GM21528 (cell line): ENCODE data around the gene FADS1.

Experiments
- ATAC-seq: cut with Tn5 transposase; IDR thresholded peaks from one replicate; pipeline ENCODE4 v1.9.1; 2021; ENCODE audit warnings: mild to moderate bottlenecking, moderate library complexity; ENCODE audit not compliant: unreplicated experiment, low FRiP score

FADS1 gene

GRCh38 chr11:61766353-61766841 is 50.4 kb downstream of the FADS1 start:
- no peak for ATAC-seq

GRCh38 chr11:61765550-61766253 is 51.1 kb downstream of the FADS1 start:
- ATAC-seq, result no peak

- no peak for ATAC-seq
Observed at GRCh38 chr11:61764606-61765260, 52.1 kb downstream of the FADS1 start.

- ATAC-seq, result no peak
Observed at GRCh38 chr11:61763930-61764605, 52.7 kb downstream of the FADS1 start.

- ATAC-seq, result no peak
Observed at GRCh38 chr11:61762798-61763197, 54.0 kb downstream of the FADS1 start.

GRCh38 chr11:61762223-61762615 is 54.6 kb downstream of the FADS1 start:
- ATAC-seq, result no peak

GRCh38 chr11:61761440-61762222 is 55.2 kb downstream of the FADS1 start:
- no peak for ATAC-seq

- no peak for ATAC-seq
Observed at GRCh38 chr11:61760946-61761345, 55.9 kb downstream of the FADS1 start.

GRCh38 chr11:61757213-61757862 is 59.5 kb downstream of the FADS1 start:
- no peak for ATAC-seq

GRCh38 chr11:61756452-61757212 is 60.2 kb downstream of the FADS1 start:
- ATAC-seq, result no peak

GRCh38 chr11:61756147-61756451 is 60.7 kb downstream of the FADS1 start:
- no peak for ATAC-seq

- ATAC-seq, result no peak
Observed at GRCh38 chr11:61754534-61755482, 62.0 kb downstream of the FADS1 start.

GRCh38 chr11:61753672-61754071 is 63.1 kb downstream of the FADS1 start:
- ATAC-seq, result no peak

GRCh38 chr11:61752925-61753521 is 63.8 kb downstream of the FADS1 start:
- no peak for ATAC-seq

GRCh38 chr11:61752117-61752924 is 64.5 kb downstream of the FADS1 start, which contains the start of gene MYRF:
Gene MYRF, plus strand, starts transcription at chr11:61752636. Its CDS starts 109 bp downstream, at chr11:61752745.
- no peak for ATAC-seq

GRCh38 chr11:61751384-61751783 is 65.4 kb downstream of the FADS1 start:
- no peak for ATAC-seq

- ATAC-seq, result no peak
Observed at GRCh38 chr11:61750631-61751273, 66.1 kb downstream of the FADS1 start.
